ENCODE measurements around the gene MAML3. TPM values are rescaled to one million over a fixed set of nuclear protein-coding genes. Genes with fewer than 3 reads are reported as not detected.

Gene MAML3
- total RNA-seq, 4 donors from 2014 or later = 21.2 to 28.4 (median 22.1) TPM

DNA sequence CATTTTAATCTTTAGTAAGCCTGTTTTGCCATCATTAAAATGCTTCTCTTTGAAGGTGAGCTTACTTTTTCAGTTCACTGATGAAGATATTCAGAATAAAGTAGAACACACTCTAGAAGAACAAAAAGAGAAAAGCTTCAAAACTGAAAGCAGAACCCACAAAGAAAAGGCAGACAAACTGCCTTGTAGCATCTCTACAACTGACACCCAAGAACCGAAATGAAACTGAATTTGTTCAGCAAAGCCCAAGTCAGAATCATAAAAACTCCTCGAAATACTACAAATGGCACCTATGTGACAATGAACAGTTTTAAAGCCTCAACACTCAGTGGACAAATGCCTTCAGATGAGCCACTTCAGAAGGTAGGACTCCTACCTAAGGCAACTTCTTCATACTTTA lies 83.6 kb downstream of the MAML3 start:
- no peak for TF ChIP-seq POLR2A (IDR thresholded peaks at IDR 0.05)
- TF ChIP-seq, protein P1, sequence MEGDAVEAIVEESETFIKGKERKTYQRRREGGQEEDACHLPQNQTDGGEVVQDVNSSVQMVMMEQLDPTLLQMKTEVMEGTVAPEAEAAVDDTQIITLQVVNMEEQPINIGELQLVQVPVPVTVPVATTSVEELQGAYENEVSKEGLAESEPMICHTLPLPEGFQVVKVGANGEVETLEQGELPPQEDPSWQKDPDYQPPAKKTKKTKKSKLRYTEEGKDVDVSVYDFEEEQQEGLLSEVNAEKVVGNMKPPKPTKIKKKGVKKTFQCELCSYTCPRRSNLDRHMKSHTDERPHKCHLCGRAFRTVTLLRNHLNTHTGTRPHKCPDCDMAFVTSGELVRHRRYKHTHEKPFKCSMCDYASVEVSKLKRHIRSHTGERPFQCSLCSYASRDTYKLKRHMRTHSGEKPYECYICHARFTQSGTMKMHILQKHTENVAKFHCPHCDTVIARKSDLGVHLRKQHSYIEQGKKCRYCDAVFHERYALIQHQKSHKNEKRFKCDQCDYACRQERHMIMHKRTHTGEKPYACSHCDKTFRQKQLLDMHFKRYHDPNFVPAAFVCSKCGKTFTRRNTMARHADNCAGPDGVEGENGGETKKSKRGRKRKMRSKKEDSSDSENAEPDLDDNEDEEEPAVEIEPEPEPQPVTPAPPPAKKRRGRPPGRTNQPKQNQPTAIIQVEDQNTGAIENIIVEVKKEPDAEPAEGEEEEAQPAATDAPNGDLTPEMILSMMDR (IDR thresholded peaks at IDR 0.05) = no peak
- 81 to 90% methylated on average over 2 of the region's 2 CpGs for WGBS, 2 donors
- H3K4me3 ChIP-seq (ENCODE audit: low read depth, poor library complexity, severe bottlenecking) = no peak overlapping the region
- no peak for DNase-seq (ENCODE audit: low spot score in 2 of 2)
- intact Hi-C loops (cut with DNase I; ENCODE audit: low total_unique reads) = no loop called here

GRCh38 chr4:140069066-140069465 lies 84.9 kb downstream of the MAML3 start:
- intact Hi-C loops (cut with DNase I; ENCODE audit: low total_unique reads) = no loop called here
- H3K4me3 ChIP-seq (ENCODE audit: low read depth, poor library complexity, severe bottlenecking) = no peak overlapping the region
- DNase-seq (ENCODE audit: low spot score in 2 of 2) = no peak
- no peak for TF ChIP-seq POLR2A (IDR thresholded peaks at IDR 0.05)
- TF ChIP-seq, protein P1 (IDR thresholded peaks at IDR 0.05) = no peak
- WGBS, 2 donors = 87 to 92% methylated on average over 2 of the region's 2 CpGs

DNA sequence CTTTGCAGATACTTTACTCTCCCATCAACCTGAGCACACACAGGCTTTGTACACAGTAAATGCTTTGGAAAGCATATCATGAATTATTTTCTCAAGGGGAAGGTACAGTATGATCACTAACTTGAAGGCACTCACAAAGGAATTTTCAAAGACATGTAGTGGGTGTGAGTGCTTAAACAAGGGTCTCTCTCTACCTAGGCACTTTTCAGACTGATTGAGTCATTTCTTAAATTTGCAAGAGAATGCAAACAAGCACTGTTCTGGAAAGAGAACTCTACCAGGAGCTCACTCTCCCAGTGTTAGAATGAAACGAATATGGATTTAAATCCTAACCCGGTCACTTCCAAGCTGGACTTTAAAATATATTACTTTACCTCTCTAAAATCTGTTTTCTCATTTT lies 85.7 kb downstream of the MAML3 start:
- intact Hi-C loops (cut with DNase I; ENCODE audit: low total_unique reads) = no loop called here
- no peak for DNase-seq (ENCODE audit: low spot score in 2 of 2)
- WGBS, 2 donors = 95% methylated on average over 2 of the region's 2 CpGs
- TF ChIP-seq, protein P1 (IDR thresholded peaks at IDR 0.05) = no peak
- no peak for TF ChIP-seq POLR2A (IDR thresholded peaks at IDR 0.05)
- H3K4me3 ChIP-seq (ENCODE audit: low read depth, poor library complexity, severe bottlenecking) = no peak overlapping the region

GRCh38 chr4:140066031-140066930 lies 87.7 kb downstream of the MAML3 start:
- no peak for TF ChIP-seq POLR2A (IDR thresholded peaks at IDR 0.05)
- TF ChIP-seq, protein P1 (IDR thresholded peaks at IDR 0.05) = no peak
- no peak overlapping the region for H3K4me3 ChIP-seq (ENCODE audit: low read depth, poor library complexity, severe bottlenecking)
- WGBS, 2 donors = 72 to 76% methylated on average over 3 of the region's 3 CpGs
- intact Hi-C loops (cut with DNase I; ENCODE audit: low total_unique reads) = no loop called here
- DNase-seq (ENCODE audit: low spot score in 2 of 2) = no peak

DNA sequence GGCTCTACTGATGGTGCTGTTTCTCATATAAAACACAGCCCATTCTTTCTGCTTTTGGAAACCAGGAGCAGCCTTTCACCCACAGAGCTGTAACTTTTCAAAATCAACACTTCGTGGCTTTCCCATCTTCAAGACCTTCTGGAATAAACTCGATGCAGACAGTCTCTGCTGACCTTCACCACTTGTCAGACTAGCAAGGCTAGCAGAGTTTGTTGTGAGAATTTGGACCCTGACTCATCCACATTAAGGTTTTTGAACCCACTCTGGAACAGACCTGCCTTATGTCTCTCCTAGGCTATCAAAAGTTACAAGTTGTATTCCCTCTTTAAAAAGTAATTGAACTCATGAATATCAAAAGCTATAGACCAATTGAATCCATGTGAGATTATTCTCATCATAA lies 88.6 kb downstream of the MAML3 start:
- intact Hi-C loops (cut with DNase I; ENCODE audit: low total_unique reads) = no loop called here

More for the DNA sequence above, 88.6 kb downstream of the MAML3 start:
- TF ChIP-seq POLR2A (IDR thresholded peaks at IDR 0.05) = no peak
- TF ChIP-seq, protein P1 (IDR thresholded peaks at IDR 0.05) = no peak
- DNase-seq (ENCODE audit: low spot score in 2 of 2) = no peak
- WGBS, 2 donors = 63 to 77% methylated on average over 2 of the region's 2 CpGs
- H3K4me3 ChIP-seq (ENCODE audit: low read depth, poor library complexity, severe bottlenecking) = no peak overlapping the region

Measured in lower leg skin (tissue), 4 donors.